Activated naive CD8-positive, alpha-beta T cell (primary cell): ENCODE measurements around the gene DNAH10.

Experiments used
- H3K27ac Mint-ChIP-seq: one replicate; pipeline ENCODE4 v1.8.0; 2021; ENCODE audit warnings: mixed read lengths
- H3K27me3 Mint-ChIP-seq: one replicate; pipeline ENCODE4 v1.8.0; 2021; ENCODE audit warnings: mixed read lengths
- H3K36me3 Mint-ChIP-seq: one replicate; pipeline ENCODE4 v1.8.0; 2021; ENCODE audit warnings: mixed read lengths
- H3K4me1 Mint-ChIP-seq: one replicate; pipeline ENCODE4 v1.8.0; 2021; ENCODE audit warnings: low read depth, mixed read lengths
- H3K4me3 Mint-ChIP-seq: one replicate; pipeline ENCODE4 v1.8.0; 2021; ENCODE audit warnings: mild to moderate bottlenecking, mixed read lengths
- H3K9me3 Mint-ChIP-seq: one replicate; pipeline ENCODE4 v1.8.0; 2021; ENCODE audit warnings: low read depth, mixed read lengths

DNAH10 gene

GRCh38 chr12:123916729-123917128 is 154.6 kb downstream of the DNAH10 start:
- Mint-ChIP-seq H3K4me3 (no peak overlapping the region), H3K27ac (no peak overlapping the region), H3K9me3 (no peaks in the 10 kb centered on the region), H3K4me1 (peaks cover 20% of the 10 kb centered on the region), H3K36me3 (no peaks in the 10 kb centered on the region), H3K27me3 (no peaks in the 10 kb centered on the region)

GRCh38 chr12:123917337-123917850 is 155.3 kb downstream of the DNAH10 start:
- H3K4me1 Mint-ChIP-seq = peaks cover 20% of the 10 kb centered on the region
- H3K27me3 Mint-ChIP-seq = no peaks in the 10 kb centered on the region
- H3K27ac Mint-ChIP-seq = no peak overlapping the region
- no peaks in the 10 kb centered on the region for H3K9me3 Mint-ChIP-seq
- no peaks in the 10 kb centered on the region for H3K36me3 Mint-ChIP-seq
- H3K4me3 Mint-ChIP-seq = no peak overlapping the region

GRCh38 chr12:123919980-123920360 is 157.9 kb downstream of the DNAH10 start:
- H3K4me3 Mint-ChIP-seq = no peak overlapping the region
- H3K9me3 Mint-ChIP-seq = no peaks in the 10 kb centered on the region
- no peaks in the 10 kb centered on the region for H3K27me3 Mint-ChIP-seq
- no peaks in the 10 kb centered on the region for H3K36me3 Mint-ChIP-seq
- no peak overlapping the region for H3K27ac Mint-ChIP-seq
- peaks cover 20% of the 10 kb centered on the region for H3K4me1 Mint-ChIP-seq

GRCh38 chr12:123923038-123923437 is 160.9 kb downstream of the DNAH10 start:
- Mint-ChIP-seq H3K9me3 (no peaks in the 10 kb centered on the region), H3K27ac (no peak overlapping the region), H3K36me3 (no peaks in the 10 kb centered on the region), H3K4me1 (peaks cover 9% of the 10 kb centered on the region), H3K4me3 (no peak overlapping the region), H3K27me3 (no peaks in the 10 kb centered on the region)

- H3K27me3 Mint-ChIP-seq = no peaks in the 10 kb centered on the region
- peaks cover 9% of the 10 kb centered on the region for H3K4me1 Mint-ChIP-seq
- H3K4me3 Mint-ChIP-seq = no peak overlapping the region
- no peak overlapping the region for H3K27ac Mint-ChIP-seq
- no peaks in the 10 kb centered on the region for H3K9me3 Mint-ChIP-seq
- no peaks in the 10 kb centered on the region for H3K36me3 Mint-ChIP-seq
Measured at GRCh38 chr12:123923927-123924326, 161.8 kb downstream of the DNAH10 start.

- Mint-ChIP-seq H3K27ac (no peak overlapping the region), H3K27me3 (no peaks in the 10 kb centered on the region), H3K9me3 (no peaks in the 10 kb centered on the region), H3K4me3 (no peak overlapping the region), H3K36me3 (no peaks in the 10 kb centered on the region), H3K4me1 (peaks cover 9% of the 10 kb centered on the region)
Measured at GRCh38 chr12:123924539-123924938, 162.4 kb downstream of the DNAH10 start.

- no peaks in the 10 kb centered on the region for H3K36me3 Mint-ChIP-seq
- H3K27ac Mint-ChIP-seq = no peak overlapping the region
- peaks cover 19% of the 10 kb centered on the region for H3K4me1 Mint-ChIP-seq
- no peaks in the 10 kb centered on the region for H3K27me3 Mint-ChIP-seq
- H3K9me3 Mint-ChIP-seq = no peaks in the 10 kb centered on the region
- no peak overlapping the region for H3K4me3 Mint-ChIP-seq
Measured at GRCh38 chr12:123928274-123928865, 166.3 kb downstream of the DNAH10 start.

GRCh38 chr12:123928897-123929296 is 166.8 kb downstream of the DNAH10 start:
- Mint-ChIP-seq H3K4me1 (peaks cover 22% of the 10 kb centered on the region), H3K36me3 (no peaks in the 10 kb centered on the region)

GRCh38 chr12:123929946-123930583 is 168.0 kb downstream of the DNAH10 start:
- no peaks in the 10 kb centered on the region for H3K27me3 Mint-ChIP-seq
- H3K4me1 Mint-ChIP-seq = peaks cover 22% of the 10 kb centered on the region
- H3K27ac Mint-ChIP-seq = no peak overlapping the region
- H3K9me3 Mint-ChIP-seq = no peaks in the 10 kb centered on the region
- H3K4me3 Mint-ChIP-seq = no peak overlapping the region
- no peaks in the 10 kb centered on the region for H3K36me3 Mint-ChIP-seq

More at GRCh38 chr12:123928897-123929296, 166.8 kb downstream of the DNAH10 start:
- Mint-ChIP-seq H3K4me3 (no peak overlapping the region), H3K9me3 (no peaks in the 10 kb centered on the region), H3K27me3 (no peaks in the 10 kb centered on the region), H3K27ac (no peak overlapping the region)

GRCh38 chr12:123931686-123932321 is 169.7 kb downstream of the DNAH10 start:
- peak overlapping the region; percentile 73 for H3K4me3 Mint-ChIP-seq
- no peaks in the 10 kb centered on the region for H3K27me3 Mint-ChIP-seq
- H3K4me1 Mint-ChIP-seq = peaks cover 25% of the 10 kb centered on the region
- H3K36me3 Mint-ChIP-seq = peaks cover 2% of the 10 kb centered on the region
- H3K27ac Mint-ChIP-seq = peak overlapping the region; percentile 5
- no peaks in the 10 kb centered on the region for H3K9me3 Mint-ChIP-seq

GRCh38 chr12:123933214-123933613 is 171.1 kb downstream of the DNAH10 start:
- Mint-ChIP-seq H3K4me1 (peaks cover 34% of the 10 kb centered on the region), H3K27ac (no peak overlapping the region), H3K27me3 (no peaks in the 10 kb centered on the region), H3K36me3 (peaks cover 5% of the 10 kb centered on the region), H3K4me3 (no peak overlapping the region), H3K9me3 (no peaks in the 10 kb centered on the region)

GRCh38 chr12:123934016-123934620 is 172.0 kb downstream of the DNAH10 start:
- Mint-ChIP-seq H3K4me3 (no peak overlapping the region), H3K4me1 (peaks cover 43% of the 10 kb centered on the region), H3K9me3 (no peaks in the 10 kb centered on the region), H3K36me3 (peaks cover 5% of the 10 kb centered on the region), H3K27me3 (no peaks in the 10 kb centered on the region), H3K27ac (no peak overlapping the region)

- H3K4me1 Mint-ChIP-seq = peaks cover 45% of the 10 kb centered on the region
- H3K27ac Mint-ChIP-seq = no peak overlapping the region
- no peak overlapping the region for H3K4me3 Mint-ChIP-seq
Measured at GRCh38 chr12:123934829-123935228, 172.7 kb downstream of the DNAH10 start.

GRCh38 chr12:123935956-123936355 is 173.9 kb downstream of the DNAH10 start:
- Mint-ChIP-seq H3K36me3 (peaks cover 5% of the 10 kb centered on the region), H3K4me1 (peaks cover 45% of the 10 kb centered on the region), H3K27ac (no peak overlapping the region), H3K27me3 (no peaks in the 10 kb centered on the region), H3K4me3 (no peak overlapping the region), H3K9me3 (no peaks in the 10 kb centered on the region)

More at GRCh38 chr12:123934829-123935228, 172.7 kb downstream of the DNAH10 start:
- Mint-ChIP-seq H3K36me3 (peaks cover 5% of the 10 kb centered on the region), H3K27me3 (no peaks in the 10 kb centered on the region), H3K9me3 (no peaks in the 10 kb centered on the region)

GRCh38 chr12:123936471-123936870 is 174.4 kb downstream of the DNAH10 start:
- Mint-ChIP-seq H3K9me3 (no peaks in the 10 kb centered on the region), H3K4me1 (peaks cover 42% of the 10 kb centered on the region), H3K36me3 (peaks cover 6% of the 10 kb centered on the region), H3K27me3 (no peaks in the 10 kb centered on the region), H3K27ac (peak overlapping the region; percentile 72), H3K4me3 (peak overlapping the region; percentile 7)
